ENCODE measurements around the gene FMN1.

FMN1 gene

DNA sequence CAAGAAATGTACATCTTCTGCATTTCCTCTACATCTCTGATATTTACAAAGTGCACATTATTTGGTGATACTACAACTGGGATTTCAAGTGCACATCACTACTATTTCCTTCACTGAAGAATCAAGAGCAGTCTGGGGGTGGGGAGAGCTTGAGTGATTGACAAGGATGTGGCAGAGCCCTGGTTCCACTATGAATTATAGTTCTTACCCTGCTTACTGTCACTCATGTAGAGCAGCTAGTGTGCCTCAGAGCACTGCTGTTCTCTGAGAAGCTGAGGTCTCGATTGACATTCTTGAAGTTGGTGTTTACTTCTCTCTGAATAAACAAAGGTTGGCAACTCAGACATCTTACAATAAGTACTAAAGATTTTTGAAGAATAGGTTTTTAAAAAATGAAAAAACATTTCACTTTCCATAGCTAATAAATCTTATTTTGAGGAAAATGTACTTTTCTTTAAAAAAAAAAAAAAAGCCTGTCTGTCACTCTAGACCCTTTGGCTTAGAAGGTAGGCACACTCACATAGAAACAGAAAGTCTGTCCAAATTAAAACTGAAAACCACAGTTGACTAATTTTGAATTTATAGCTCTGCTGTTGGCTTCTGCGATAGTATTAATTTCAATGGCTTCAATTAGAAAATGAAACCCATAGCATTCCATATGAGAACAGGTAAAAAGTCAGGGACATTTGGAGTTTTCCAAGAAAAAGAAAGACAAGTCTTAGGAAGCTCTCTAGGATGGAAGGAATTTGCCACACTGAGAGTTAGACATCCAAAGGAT lies 471.2 kb downstream of the FMN1 start:
- no peaks in the 10 kb centered on the region for H3K27me3 ChIP-seq (replicated peaks)
- TF ChIP-seq, protein P1, sequence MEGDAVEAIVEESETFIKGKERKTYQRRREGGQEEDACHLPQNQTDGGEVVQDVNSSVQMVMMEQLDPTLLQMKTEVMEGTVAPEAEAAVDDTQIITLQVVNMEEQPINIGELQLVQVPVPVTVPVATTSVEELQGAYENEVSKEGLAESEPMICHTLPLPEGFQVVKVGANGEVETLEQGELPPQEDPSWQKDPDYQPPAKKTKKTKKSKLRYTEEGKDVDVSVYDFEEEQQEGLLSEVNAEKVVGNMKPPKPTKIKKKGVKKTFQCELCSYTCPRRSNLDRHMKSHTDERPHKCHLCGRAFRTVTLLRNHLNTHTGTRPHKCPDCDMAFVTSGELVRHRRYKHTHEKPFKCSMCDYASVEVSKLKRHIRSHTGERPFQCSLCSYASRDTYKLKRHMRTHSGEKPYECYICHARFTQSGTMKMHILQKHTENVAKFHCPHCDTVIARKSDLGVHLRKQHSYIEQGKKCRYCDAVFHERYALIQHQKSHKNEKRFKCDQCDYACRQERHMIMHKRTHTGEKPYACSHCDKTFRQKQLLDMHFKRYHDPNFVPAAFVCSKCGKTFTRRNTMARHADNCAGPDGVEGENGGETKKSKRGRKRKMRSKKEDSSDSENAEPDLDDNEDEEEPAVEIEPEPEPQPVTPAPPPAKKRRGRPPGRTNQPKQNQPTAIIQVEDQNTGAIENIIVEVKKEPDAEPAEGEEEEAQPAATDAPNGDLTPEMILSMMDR (IDR thresholded peaks at IDR 0.05; ENCODE audit: low read depth, low read length, missing control alignments) = no peak
- H3K4me3 ChIP-seq (ENCODE audit: low read depth, low read length) = no peak overlapping the region

DNA sequence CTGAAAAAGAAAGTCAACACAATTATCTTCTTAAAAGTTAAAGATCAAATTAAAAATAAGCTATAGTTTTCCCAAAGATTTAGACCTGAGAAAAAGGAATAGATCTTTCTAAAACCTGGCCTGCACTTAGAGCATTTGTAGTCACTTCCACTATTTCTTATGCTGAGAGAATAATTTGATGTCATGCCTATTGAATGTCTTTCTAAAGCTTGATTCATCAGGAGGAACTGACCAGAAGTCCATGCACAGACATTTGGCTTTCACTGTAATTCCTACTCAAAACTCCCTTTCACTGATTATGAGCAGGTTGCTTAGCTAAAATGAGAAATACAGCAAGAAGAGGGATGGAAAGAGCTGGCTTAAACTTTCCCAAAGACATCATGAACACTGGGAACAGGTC lies 472.4 kb downstream of the FMN1 start:
- no peaks in the 10 kb centered on the region for H3K27me3 ChIP-seq (replicated peaks)
- H3K4me3 ChIP-seq (ENCODE audit: low read depth, low read length) = no peak overlapping the region
- in situ Hi-C loops (cut with HindIII; ENCODE audit: low pct_ligation_motif_present, low sequenced_read_pairs) = no loop called here
- peak overlapping the region; percentile 5 for H3K27ac ChIP-seq
- peaks cover 12% of the 10 kb centered on the region for H3K36me3 ChIP-seq (replicated peaks)
- TF ChIP-seq, protein P1 (IDR thresholded peaks at IDR 0.05; ENCODE audit: low read depth, low read length, missing control alignments) = no peak
- no peak for DNase-seq

More for the DNA sequence above, 471.2 kb downstream of the FMN1 start:
- Histone ChIP-seq H3K36me3 (replicated peaks) (peaks cover 12% of the 10 kb centered on the region), H3K27ac (no peak overlapping the region)
- no peak for DNase-seq
- in situ Hi-C loops (cut with HindIII; ENCODE audit: low pct_ligation_motif_present, low sequenced_read_pairs) = no loop called here

DNA sequence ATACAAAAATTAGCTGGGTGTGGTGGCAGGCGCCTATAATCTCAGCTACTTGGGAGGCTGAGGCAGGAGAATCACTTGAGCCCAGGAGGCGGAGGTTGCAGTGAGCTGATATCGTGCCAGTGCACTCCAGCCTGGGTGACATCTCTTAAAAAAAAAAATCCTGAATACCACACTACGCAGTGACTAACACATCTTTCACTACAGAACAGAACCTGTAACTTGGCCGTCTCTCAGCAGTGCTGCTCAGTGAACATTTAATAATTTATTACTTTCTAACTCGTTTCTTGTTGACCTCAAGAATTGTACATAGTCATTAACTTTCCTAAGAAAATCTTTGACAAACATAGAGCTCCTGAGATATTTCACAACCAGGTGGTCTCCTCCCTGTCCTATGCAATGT lies 472.9 kb downstream of the FMN1 start:
- Histone ChIP-seq H3K36me3 (replicated peaks) (peaks cover 12% of the 10 kb centered on the region), H3K27ac (peak overlapping the region; percentile 5), H3K4me3 (ENCODE audit: low read depth, low read length) (peak overlapping the region; percentile 98), H3K27me3 (replicated peaks) (no peaks in the 10 kb centered on the region)
- in situ Hi-C loops (cut with HindIII; ENCODE audit: low pct_ligation_motif_present, low sequenced_read_pairs) = no loop called here
- DNase-seq = no peak
- TF ChIP-seq, protein P1 (IDR thresholded peaks at IDR 0.05; ENCODE audit: low read depth, low read length, missing control alignments) = no peak

DNA sequence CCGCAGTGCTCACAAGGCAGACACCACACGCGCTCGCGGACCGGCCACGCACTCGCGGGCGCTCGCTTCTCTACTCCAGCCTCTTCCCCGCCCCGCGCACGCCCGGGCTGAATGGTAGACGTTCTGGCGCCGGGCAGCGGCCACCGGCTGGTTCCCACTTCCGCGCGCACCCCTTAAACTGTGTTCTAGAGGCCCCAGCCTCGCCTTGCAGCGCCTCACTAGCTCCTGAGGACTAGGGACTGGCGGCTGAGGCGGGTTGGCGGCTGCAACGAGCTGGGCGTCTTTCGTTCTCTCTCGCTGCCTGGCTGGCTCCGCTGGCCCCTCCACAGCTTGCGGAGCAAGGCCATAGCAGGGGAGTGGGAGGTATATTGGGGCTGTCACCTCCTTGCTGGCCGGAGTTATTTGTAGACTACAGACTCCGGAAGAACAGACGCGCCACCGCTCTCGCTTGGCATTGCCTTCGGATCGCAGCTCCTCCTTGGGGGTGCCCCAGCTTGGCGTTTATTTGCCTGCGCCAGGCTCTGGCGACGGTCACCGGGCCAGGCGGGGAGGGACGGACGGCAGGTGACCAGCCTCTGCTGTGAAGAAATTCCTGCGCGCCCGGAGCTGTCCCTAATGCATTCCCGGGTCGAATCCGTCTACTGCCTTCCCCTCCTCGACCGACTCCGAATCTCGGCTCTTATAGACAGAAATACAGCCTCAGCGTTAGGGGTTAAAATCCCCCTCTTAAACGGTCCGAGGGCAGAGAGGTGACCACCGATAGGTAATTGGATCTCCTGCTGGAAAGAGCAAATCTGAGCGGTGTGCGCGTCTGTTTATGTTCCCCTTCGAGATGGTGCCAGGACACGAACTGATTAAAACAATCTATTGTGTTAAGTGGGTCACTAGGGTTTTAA lies 475.4 kb downstream of the FMN1 start:
- H3K4me3 ChIP-seq (ENCODE audit: low read depth, low read length) = peak overlapping the region; percentile 98
- peaks cover 12% of the 10 kb centered on the region for H3K36me3 ChIP-seq (replicated peaks)
- no peak for DNase-seq
- TF ChIP-seq, protein P1 (IDR thresholded peaks at IDR 0.05; ENCODE audit: low read depth, low read length, missing control alignments) = no peak
- no peaks in the 10 kb centered on the region for H3K27me3 ChIP-seq (replicated peaks)
- in situ Hi-C loops (cut with HindIII; ENCODE audit: low pct_ligation_motif_present, low sequenced_read_pairs) = no loop called here
- H3K27ac ChIP-seq = peak overlapping the region; percentile 81

DNA sequence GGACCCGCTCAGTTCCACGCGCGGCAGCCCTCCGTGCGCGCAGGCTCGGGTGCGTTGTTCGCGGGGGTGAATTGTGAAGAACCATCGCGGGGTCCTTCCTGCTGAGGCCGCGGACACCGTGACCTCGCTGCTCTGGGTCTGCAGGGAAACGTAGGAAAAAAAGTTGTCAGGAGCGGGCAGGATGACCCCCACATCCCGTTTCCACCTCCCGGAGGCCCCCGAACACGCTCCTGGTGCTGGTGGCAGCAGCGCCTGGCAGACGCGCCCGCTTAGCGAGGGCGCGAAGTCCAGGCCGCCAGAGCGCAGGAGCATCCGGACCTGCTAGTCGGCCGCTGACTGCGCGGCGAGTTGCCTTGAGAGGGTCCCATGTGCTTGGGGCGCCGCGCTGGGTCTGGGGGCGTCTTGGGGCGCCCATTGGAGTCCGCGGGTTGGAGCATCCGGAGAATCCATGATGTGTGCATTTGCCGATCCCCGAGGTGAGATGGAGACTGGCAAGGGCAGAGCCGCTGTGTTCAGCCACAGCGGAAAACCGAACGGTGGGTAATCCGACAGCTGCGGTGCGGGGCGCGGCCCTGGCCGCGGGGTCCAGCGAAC lies 476.2 kb downstream of the FMN1 start:
- TF ChIP-seq, protein P1 (IDR thresholded peaks at IDR 0.05; ENCODE audit: low read depth, low read length, missing control alignments) = no peak
- Histone ChIP-seq H3K27me3 (replicated peaks) (no peaks in the 10 kb centered on the region), H3K36me3 (replicated peaks) (peaks cover 12% of the 10 kb centered on the region), H3K27ac (peak overlapping the region; percentile 81), H3K4me3 (ENCODE audit: low read depth, low read length) (peak overlapping the region; percentile 98)
- no peak for DNase-seq
- in situ Hi-C loops (cut with HindIII; ENCODE audit: low pct_ligation_motif_present, low sequenced_read_pairs) = no loop called here

Data from brain microvascular endothelial cell (primary cell).